IPS-NIHi7 (cell line): Measurements from ENCODE around the gene INSIG2.
"Not testable (repeated sequence)": the region's sequence is repeated elsewhere in the genome, so short reads cannot be mapped to it uniquely, and the experiment has no call there.

ENCODE experiments used
- DNase-seq: peaks from one replicate; pipeline ENCODE4 v3.0.0; 2012; ENCODE audit warnings: mixed read lengths; ENCODE audit errors: extremely low spot score

Gene INSIG2

DNA sequence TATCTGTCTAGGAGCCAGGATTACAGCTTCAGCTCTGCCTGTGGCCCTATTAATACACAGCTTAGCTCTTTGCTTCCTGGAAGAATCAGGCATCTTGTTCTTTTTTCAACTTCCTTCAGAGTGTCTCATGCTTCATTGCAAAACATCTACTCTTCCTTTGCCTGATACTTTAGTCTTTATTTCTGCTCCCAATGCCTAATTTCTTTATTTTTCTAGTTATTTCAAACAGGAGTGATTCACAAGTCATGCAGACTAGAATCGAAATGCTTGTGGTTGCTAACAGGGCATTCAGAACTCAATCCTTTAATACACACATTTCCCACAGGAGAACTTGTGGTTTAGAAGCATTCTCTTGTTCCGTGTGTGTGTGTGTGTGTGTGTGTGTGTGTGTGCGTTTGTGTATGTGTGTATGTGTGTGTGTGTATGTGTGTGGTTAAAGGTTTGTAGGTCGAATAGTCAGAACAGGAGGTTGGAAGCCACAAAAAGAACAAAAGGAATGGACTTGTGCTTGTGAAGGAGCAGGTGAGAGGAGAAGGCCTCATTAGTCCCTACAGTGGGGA is 28.3 kb upstream of the INSIG2 start:
- no peak for DNase-seq

DNA sequence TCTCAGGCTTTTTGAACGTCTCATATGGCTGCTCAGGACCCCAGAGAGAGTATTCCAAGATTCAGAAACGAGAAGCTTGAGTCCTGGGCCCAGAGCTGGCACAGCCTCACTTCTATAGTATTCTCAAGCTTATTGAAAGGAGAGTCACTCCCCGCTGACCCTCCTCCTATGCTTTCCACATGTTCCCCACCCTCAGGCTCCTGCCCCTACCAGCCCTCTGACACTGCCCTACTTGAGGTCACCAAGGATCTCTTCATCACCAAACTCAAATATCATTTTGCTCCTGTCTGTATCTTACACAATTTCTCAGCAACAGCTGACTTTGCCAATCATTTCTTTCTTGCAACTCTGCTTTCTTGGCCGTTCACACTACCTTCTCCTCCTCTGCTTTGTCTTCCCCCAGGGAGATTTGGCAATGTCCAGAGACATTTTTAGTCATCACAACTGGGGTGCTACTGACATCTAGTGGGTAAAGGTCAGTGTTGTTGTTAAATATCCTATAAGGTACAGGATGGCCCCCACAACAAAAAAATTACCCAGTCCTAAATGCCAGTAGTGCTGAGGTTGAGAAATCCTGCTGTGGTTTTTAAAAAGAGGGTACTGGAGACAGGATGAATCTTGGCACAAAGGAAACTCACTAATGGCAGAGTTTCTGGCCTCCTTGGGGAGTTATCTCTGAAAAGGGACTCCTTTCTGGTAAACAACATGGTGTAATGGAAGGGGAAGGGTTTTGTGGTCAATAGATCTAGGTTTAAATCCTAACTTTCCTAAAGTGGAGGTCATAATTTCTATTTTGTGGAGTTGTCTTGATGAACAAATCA is 26.9 kb upstream of the INSIG2 start:
- peak; percentile 46 for DNase-seq

DNA sequence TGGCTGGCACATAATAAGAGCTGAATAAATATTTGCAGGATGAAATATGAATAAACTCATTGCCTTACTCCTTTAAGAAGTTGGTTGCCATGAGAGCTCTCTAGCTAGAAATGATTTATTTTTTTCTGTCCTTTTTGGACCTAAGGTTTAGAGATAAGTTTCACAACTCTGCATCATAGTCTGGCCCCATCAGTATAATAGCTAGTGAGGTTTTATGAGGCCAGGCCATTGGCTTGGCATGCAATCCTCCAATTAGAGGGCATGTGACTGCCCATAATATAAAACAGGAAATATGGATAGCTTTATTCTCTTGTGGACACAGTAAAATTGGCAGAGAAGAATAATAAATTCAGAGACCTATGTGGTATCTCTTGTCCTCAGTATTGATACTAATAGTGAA is 26.2 kb upstream of the INSIG2 start:
- DNase-seq: no peak

DNA sequence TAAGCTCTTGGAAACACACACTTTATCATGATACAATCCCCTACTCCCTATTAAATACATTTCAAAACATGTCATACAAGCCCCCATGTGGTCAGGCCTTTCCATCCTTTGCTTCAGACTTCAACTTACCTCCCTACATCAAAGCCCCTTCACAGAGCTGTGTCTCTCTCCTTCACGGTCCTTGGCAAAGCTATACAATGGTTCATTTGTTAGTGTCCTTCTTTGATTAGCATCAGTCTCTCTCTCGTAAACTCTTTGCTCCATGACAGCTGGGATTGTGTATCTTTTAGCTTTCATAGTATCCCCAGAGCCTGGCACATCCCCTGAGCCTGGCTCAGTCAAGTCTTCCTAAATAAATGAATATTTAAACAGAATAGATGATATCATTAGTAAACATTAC is 25.6 kb upstream of the INSIG2 start:
- no peak for DNase-seq

DNA sequence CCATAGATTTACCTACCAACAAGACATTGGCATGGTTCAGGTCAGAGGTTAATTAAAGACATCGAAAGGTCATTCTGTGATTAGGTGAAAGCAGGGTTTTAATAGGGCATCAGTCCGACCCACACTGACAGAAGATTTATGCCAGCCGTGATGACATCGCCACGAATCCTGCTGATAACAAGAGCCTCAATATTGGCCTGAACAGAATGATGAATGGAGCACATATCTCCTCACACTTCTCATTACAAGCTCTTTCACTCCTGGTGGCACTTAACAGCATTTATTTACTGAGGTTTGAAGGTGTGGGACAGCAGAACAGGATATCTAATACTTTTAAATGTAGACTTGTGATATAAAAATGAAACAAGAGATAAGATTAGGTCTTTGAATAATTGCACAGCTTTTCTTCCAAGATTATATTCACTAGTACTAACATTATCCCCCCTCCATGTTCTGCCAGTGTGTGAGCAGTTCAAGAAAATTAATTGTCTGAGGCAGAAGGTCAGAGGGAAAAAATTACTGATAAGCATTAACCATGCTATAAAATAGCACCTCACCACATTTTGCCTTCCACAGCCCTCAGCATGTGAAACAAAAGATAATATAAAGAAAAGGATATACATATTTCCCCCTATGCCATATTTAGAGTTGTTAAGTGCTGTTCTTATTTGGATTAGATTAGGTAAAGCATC is 23.1 kb upstream of the INSIG2 start:
- no peak for DNase-seq

GRCh38 chr2:118065921-118066511 is 22.3 kb upstream of the INSIG2 start:
- DNase-seq: no peak

DNA sequence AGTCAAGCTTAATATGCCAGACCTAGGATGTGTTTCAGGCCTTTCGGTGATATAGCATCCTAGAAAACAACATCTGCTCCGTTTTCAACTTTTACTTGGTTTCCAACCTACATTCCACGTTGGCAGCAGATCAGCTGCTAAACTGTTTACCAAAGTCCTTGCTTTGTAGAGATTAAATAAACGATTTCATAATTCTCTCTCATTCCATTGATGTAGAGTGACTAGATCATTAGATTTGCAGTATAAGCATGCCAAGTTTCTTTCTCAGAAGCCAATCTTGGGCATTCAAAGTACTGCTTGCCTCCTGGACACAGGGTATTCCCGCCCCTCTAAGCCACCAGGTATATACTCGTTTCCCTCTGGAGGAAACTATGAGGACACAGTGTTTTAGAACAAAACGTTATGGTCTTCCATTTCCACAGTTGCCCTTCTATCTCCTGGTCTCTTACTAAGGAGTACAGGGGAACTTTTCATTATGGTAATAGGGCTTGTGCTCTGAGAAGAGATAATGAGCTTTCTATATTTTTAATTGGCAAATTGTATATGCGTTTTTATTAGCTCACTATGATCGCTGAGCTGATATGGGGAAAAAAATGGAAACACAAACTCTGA is 10.5 kb upstream of the INSIG2 start:
- DNase-seq: no peak

GRCh38 chr2:118078734-118079133 is 9.5 kb upstream of the INSIG2 start:
- no peak for DNase-seq

GRCh38 chr2:118084491-118085089 is 3.7 kb upstream of the INSIG2 start:
- DNase-seq: no peak

DNA sequence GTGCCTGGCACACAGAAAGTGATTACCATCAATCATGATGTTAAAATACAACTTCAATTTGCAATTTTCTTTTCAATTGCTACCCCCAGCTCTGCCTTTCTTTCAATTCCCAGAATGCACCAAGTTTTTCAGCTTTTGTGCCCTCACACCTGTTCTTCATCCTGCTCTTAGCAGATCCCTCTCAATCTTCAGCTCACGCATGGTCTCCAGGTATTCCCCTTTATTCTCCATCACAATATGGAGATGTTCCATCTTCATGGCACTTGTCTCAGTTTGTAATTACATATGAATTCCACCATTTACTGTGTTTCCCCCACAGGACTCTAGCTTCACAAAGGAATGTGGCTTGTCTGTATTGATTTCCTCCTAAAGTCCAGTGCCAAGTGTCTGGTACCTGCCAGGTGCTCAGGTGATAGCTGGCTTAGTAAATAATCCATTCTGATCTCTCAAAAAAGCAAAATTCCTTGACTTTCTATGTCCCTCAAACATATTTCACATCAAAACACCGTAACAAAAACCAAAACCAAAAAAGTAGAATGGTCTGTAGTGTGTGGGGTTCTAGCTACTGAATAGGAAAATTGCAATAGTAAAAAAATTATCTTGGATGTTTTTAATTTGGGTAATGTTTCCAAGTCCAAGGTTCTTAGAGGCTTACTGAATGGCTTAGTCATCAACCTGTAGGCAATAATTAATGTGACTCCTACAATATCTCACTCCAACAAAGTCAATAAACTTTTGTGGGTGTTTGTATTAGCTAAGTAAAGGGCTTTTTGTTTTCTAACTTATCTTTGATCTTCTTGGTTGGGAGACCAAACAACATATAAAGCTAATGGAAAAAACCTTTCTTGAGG is 2.9 kb upstream of the INSIG2 start:
- no peak for DNase-seq

GRCh38 chr2:118086024-118086633 is 2.1 kb upstream of the INSIG2 start:
- DNase-seq: no peak

DNA sequence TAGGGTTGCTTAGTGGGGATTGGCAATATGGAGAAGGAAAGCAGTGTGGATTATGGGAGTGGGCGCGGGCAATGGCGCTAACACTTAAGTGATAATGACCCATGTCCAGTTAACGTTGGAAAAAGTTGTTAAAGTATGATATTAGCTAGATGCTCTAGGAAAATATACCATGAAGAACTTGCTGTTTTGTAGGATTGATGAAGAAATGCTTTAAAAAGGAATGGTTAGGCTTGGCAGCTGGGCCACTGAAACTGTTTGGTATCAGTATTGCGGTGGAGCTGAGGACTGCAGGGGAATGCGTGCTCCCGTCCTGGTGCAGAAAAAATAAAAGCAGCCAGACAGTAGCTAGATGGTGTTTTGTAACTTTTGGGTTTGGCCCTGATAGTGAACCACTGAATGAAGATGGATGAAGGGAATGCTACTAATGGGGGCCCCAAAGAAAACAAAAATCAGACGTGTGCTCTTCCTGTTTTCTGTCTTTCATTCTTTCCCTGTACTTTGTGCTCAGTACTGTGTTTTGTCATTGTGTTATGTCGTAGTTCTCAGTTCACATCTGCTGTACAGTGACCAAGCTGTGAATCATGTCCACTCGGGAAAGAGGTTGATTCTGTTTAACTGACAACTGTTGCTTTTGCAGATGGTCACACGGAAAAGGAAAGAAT is 999 bp downstream of the INSIG2 start:
- peak; percentile 14 for DNase-seq

GRCh38 chr2:118090387-118091139 is 2.3 kb downstream of the INSIG2 start:
- no peak for DNase-seq

DNA sequence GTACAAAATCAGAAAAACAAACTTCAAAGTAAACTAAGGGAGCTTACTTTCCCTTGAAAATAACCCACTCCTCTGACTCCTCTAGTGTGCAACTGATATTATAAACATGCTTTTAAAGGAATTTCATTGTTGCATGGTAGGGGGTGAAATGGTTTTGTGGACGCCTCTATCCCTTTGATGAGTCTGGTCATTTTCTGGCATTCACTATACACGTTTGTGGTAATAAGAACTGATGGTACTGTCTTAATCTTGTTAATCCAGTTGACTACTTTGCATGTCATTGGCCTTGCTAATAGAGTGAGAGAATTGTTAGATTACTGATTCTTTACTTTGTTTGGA is 2.8 kb downstream of the INSIG2 start:
- no peak for DNase-seq

DNA sequence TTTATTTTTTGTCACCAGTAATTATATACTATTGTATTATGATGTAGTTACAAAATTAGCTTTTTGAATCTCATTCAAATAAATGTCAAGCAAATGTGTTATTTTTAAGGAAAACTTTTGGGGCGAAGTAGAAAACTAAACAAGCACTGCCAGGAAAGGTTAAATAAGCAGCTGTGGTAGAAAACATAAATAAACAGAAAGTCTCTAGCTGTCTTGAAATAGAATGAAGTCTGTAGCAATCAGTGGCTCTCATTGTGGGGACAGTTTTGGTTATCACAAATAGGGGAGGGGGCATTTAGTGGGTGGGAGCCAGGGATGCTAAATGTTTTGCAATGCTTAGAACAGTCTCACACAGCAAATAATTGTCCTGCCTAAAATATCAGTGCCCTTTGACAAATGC is 3.4 kb downstream of the INSIG2 start:
- DNase-seq: no peak

DNA sequence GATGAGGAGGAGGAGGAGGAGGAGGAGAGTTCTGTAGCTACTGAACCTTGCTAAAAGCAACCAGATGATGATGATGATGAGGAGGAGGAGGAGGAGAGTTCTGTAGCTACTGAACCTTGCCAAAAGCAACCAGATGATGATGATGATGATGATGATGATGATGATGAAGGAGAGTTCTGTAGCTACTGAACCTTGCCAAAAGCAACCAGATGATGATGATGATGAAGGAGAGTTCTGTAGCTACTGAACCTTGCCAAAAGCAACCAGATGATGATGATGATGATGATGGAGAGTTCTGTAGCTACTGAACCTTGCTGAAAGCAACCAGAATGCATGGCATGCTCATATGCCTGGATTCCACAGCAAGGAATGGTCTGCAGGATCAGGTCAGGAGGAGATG is 5.8 kb downstream of the INSIG2 start:
- not testable (repeated sequence) for DNase-seq

GRCh38 chr2:118094503-118094902 is 6.2 kb downstream of the INSIG2 start:
- no peak for DNase-seq

DNA sequence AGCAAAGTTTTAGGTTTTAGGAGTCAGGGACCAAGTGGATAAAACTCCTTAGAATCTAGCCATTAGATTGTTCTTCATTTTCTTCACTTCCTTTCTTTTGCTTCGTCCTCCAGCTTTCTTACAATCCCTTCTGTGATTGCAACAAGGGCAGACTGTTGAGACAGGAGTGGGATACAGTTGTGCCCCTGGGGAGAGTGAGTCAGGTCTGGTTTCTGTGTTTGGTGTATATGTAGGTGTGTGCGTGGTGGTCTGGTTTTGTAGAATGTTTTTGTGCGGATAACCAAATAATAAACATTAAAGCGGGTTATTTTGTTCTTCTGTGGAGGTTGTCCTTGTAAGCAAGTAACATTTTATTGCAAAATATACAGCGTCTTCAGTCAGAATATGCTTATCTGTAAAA is 7.3 kb downstream of the INSIG2 start:
- no peak for DNase-seq

- DNase-seq: no peak
These were observed 9.4 kb downstream of the INSIG2 start for GRCh38 chr2:118097657-118098056.
